Measurements from ENCODE around the gene FAM200C.

DNA sequence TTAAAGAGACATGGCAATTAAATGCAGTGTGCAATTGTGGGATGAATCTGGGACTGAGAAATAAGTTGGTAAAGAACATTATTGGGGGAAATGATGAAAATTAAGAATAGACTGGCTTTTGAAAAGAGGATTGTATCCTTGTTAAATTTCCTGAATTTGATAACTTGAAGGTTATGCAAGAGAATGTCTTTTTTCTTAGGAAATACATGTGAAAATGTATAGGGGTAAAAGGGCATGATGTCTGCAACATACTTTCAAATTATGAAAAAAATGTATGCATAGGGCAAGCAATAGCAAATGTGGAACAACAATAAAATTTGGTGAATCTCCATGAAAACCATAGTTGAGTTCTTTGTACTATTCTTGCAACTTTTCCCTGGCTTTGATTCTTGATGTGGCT lies 45.9 kb upstream of the FAM200C start:
- TF ChIP-seq, protein P1, sequence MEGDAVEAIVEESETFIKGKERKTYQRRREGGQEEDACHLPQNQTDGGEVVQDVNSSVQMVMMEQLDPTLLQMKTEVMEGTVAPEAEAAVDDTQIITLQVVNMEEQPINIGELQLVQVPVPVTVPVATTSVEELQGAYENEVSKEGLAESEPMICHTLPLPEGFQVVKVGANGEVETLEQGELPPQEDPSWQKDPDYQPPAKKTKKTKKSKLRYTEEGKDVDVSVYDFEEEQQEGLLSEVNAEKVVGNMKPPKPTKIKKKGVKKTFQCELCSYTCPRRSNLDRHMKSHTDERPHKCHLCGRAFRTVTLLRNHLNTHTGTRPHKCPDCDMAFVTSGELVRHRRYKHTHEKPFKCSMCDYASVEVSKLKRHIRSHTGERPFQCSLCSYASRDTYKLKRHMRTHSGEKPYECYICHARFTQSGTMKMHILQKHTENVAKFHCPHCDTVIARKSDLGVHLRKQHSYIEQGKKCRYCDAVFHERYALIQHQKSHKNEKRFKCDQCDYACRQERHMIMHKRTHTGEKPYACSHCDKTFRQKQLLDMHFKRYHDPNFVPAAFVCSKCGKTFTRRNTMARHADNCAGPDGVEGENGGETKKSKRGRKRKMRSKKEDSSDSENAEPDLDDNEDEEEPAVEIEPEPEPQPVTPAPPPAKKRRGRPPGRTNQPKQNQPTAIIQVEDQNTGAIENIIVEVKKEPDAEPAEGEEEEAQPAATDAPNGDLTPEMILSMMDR (conservative IDR thresholded peaks at IDR 0.05; ENCODE audit: low read depth, low read length), result no peak
- no peak for TF ChIP-seq EZH2 (IDR thresholded peaks at IDR 0.05; ENCODE audit: low read length, unreplicated experiment)
